SK-N-MC (cell line): ENCODE results near the gene CABS1.

Experiments used
- EZH2 ChIP-seq: fragments of 200-600 bp; sonication (generic); IDR thresholded peaks from one replicate; pipeline ENCODE4 v1.6.1; 2017; ENCODE audit warnings: antibody characterized with exemption
- POLR2AphosphoS5 ChIP-seq: IDR thresholded peaks from 2 replicates; pipeline ENCODE4 v1.6.1; 2012; ENCODE audit warnings: mild to moderate bottlenecking, low read depth, low read length, borderline replicate concordance

GRCh38 chr4:70365479-70365878 is 30.7 kb downstream of the CABS1 start:
- TF ChIP-seq EZH2 (no peak), POLR2AphosphoS5 (no peak)
